Fibroblast of villous mesenchyme (primary cell): ENCODE results near the gene KCTD6. TPM values are rescaled to one million over a fixed set of nuclear protein-coding genes. Genes with fewer than 3 reads are reported as not detected.
A peak's percentile ranks its signal among the peaks of the same experiment; 100 is the strongest.

Experiments
- DNase-seq: peaks from one replicate; pipeline ENCODE4 v3.0.0-alpha.2; 2010; ENCODE audit warnings: low read depth
- H3K4me3 ChIP-seq: 2 replicates; pipeline ENCODE4 v1.5.1; 2011; ENCODE audit warnings: low read depth, mild to moderate bottlenecking, low read length
- total RNA-seq: library from RNA; depleted of rRNA; stranded (reverse); fragments of >200 nt; gene quantifications from 2 replicates; pipeline ENCODE4 v1.2.3, GENCODE V29; 2012
- TF ChIP-seq, protein P1 (sequence below): IDR thresholded peaks from 2 replicates; pipeline ENCODE4 v1.5.1; 2012; ENCODE audit warnings: low read depth, mild to moderate bottlenecking, low read length; ENCODE audit not compliant: insufficient read depth

Gene KCTD6
- total RNA-seq, 1 donor: 10.4 TPM

GRCh38 chr3:58530354-58530865, 38.5 kb downstream of the KCTD6 start:
- no peak for DNase-seq
- TF ChIP-seq, protein P1, sequence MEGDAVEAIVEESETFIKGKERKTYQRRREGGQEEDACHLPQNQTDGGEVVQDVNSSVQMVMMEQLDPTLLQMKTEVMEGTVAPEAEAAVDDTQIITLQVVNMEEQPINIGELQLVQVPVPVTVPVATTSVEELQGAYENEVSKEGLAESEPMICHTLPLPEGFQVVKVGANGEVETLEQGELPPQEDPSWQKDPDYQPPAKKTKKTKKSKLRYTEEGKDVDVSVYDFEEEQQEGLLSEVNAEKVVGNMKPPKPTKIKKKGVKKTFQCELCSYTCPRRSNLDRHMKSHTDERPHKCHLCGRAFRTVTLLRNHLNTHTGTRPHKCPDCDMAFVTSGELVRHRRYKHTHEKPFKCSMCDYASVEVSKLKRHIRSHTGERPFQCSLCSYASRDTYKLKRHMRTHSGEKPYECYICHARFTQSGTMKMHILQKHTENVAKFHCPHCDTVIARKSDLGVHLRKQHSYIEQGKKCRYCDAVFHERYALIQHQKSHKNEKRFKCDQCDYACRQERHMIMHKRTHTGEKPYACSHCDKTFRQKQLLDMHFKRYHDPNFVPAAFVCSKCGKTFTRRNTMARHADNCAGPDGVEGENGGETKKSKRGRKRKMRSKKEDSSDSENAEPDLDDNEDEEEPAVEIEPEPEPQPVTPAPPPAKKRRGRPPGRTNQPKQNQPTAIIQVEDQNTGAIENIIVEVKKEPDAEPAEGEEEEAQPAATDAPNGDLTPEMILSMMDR: no peak

DNA sequence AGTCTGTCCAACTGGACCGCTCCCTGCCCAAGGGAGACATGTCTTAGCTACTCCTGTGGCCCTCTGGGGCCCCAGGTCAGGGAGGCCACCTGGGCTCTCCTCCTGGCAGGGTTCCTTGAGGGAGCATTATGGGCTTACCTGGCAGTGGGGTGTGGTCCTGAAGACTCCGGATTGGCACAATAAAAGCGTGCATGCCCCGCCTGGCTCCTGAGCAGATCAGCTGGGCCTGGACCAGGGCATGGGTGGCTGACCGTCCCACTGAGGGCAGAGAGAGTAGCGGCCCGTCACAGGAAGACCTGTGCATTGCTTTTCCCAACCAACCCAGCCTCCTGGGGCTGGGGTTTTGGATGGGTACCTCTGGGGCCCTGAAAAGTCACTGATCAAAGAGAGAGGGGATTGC, 39.7 kb downstream of the KCTD6 start:
- TF ChIP-seq, protein P1: peak; percentile 6
- H3K4me3 ChIP-seq: no peak overlapping the region
- DNase-seq: no peak

More at GRCh38 chr3:58530354-58530865, 38.5 kb downstream of the KCTD6 start:
- H3K4me3 ChIP-seq: no peak overlapping the region

- TF ChIP-seq, protein P1: no peak
- DNase-seq: no peak
- H3K4me3 ChIP-seq: no peak overlapping the region
Observed at GRCh38 chr3:58531956-58532355, 40.1 kb downstream of the KCTD6 start.

DNA sequence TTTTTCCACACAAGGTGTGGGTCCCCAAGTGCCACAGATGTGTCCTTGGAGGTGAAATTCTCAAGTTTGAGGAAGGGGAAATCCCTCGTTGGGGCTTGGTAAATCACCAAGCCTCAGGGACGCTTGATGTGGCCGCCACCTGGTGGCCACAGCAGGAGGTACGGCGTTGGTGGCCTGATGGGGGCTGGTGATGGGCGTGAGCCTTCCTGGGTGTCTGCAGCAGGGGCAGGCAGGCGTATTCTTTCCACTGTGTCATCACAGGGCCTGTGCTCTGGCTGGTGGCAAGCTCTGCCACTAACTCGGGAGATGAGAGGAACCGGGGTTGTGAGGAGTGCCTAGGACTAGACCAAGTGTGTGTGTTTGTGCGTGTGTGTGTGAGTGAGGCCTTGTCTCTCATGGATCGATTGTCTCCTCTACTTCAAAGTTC, 40.9 kb downstream of the KCTD6 start:
- DNase-seq: peak; percentile 71
- TF ChIP-seq, protein P1: peak; percentile 95
- no peak overlapping the region for H3K4me3 ChIP-seq

GRCh38 chr3:58534592-58535494, 42.9 kb downstream of the KCTD6 start:
- H3K4me3 ChIP-seq: no peak overlapping the region
- no peak for DNase-seq
- TF ChIP-seq, protein P1: no peak

- H3K4me3 ChIP-seq: no peak overlapping the region
- TF ChIP-seq, protein P1: no peak
- DNase-seq: peak; percentile 45
Observed at GRCh38 chr3:58535531-58536500, 43.9 kb downstream of the KCTD6 start.
